Caco-2 (cell line): Measurements from ENCODE around the gene SDCCAG8. TPM values are rescaled to one million over a fixed set of nuclear protein-coding genes. Genes with fewer than 3 reads are reported as not detected.

ENCODE experiments used
- BruUV-seq: library from RNA; stranded (reverse); fragments of 400-500 nt; replicated peaks from 2 replicates; lab custom pipeline; 2021; lab: Mats Ljungman, UMichigan
- CTCF ChIA-PET: fragments of 300-600 bp; sonication (Branson Sonifier 250); formaldehyde crosslinking; loops from one replicate; lab custom pipeline; 2022; ENCODE audit warnings: antibody characterized with exemption; lab: Charles Lee
- POLR2A ChIA-PET: fragments of 300-600 bp; sonication (Branson Sonifier 250); formaldehyde crosslinking; loops from one replicate; lab custom pipeline; 2022; ENCODE audit warnings: antibody characterized with exemption; lab: Charles Lee
- DNase-seq, 2 experiments: peaks; one replicate each; pipeline versions ENCODE4 v3.0.0 to v3.0.0-alpha.2; 2020 to 2022
- H3K27me3 ChIP-seq: replicated peaks from 2 replicates; pipeline ENCODE4 v1.6.0; 2011; ENCODE audit warnings: low read length; ENCODE audit not compliant: control insufficient read depth, insufficient read depth
- H3K36me3 ChIP-seq: 2 replicates; pipeline ENCODE4 v1.5.1; 2011; ENCODE audit warnings: low read length; ENCODE audit not compliant: control insufficient read depth, insufficient read depth
- H3K4me1 ChIP-seq: fragments of 250-450 bp; sonication (Bioruptor Pico); 2 replicates; pipeline ENCODE4 v1.5.1; 2020; ENCODE audit warnings: mild to moderate bottlenecking
- H3K4me3 ChIP-seq: 2 replicates; pipeline ENCODE4 v1.5.1; 2011; ENCODE audit warnings: low read depth, mild to moderate bottlenecking, control low read depth, low read length
- H3K9me3 ChIP-seq: fragments of 250-450 bp; sonication (Bioruptor Pico); 2 replicates; pipeline ENCODE4 v1.5.1; 2020; ENCODE audit warnings: mild to moderate bottlenecking, moderate library complexity
- H3K27ac Mint-ChIP-seq: one replicate; pipeline ENCODE4 v1.8.0; 2022; ENCODE audit warnings: mixed read lengths; ENCODE audit not compliant: unreplicated experiment
- H3K27me3 Mint-ChIP-seq: one replicate; pipeline ENCODE4 v1.8.0; 2022; ENCODE audit warnings: mixed read lengths; ENCODE audit not compliant: insufficient read depth, unreplicated experiment
- H3K36me3 Mint-ChIP-seq: one replicate; pipeline ENCODE4 v1.8.0; 2022; ENCODE audit warnings: mild to moderate bottlenecking, mixed read lengths; ENCODE audit not compliant: insufficient read depth, unreplicated experiment
- H3K4me1 Mint-ChIP-seq: one replicate; pipeline ENCODE4 v1.8.0; 2022; ENCODE audit warnings: low read depth, mixed read lengths; ENCODE audit not compliant: unreplicated experiment
- H3K4me3 Mint-ChIP-seq: one replicate; pipeline ENCODE4 v1.8.0; 2022; ENCODE audit warnings: mild to moderate bottlenecking, moderate library complexity, mixed read lengths; ENCODE audit not compliant: unreplicated experiment
- H3K9me3 Mint-ChIP-seq: one replicate; pipeline ENCODE4 v1.8.0; 2022; ENCODE audit warnings: mixed read lengths; ENCODE audit not compliant: unreplicated experiment
- intact Hi-C: fragments of 100-400 bp; cut with micrococcal nuclease; formaldehyde crosslinking; loops from one replicate; pipeline ENCODE4 v1.10.0; 2022; ENCODE audit not compliant: unreplicated experiment
- total RNA-seq: library from RNA; stranded (reverse); gene quantifications from 2 replicates; pipeline ENCODE4 v1.2.3, GENCODE V29; 2022
- TF ChIP-seq, protein P1 (sequence below), 2 experiments: fragments of 200-600 bp in 1 of 2; IDR thresholded peaks; 1 replicate in 1 of 2; 2 replicates in 1 of 2; pipeline versions ENCODE4 v1.5.1 to v1.8.0; 2011 to 2022; ENCODE audit warnings: antibody characterized with exemption in 1 of 2, control low read depth in 1 of 2, inconsistent platforms in 1 of 2, low read depth in 1 of 2, low read length in 1 of 2, mild to moderate bottlenecking in 1 of 2, moderate library complexity in 1 of 2; ENCODE audit not compliant: insufficient read depth in 1 of 2, severe bottlenecking in 1 of 2, unreplicated experiment in 1 of 2

Gene SDCCAG8
- total RNA-seq, 1 experiment from 2014 or later, result 23.0 TPM

- Mint-ChIP-seq H3K36me3 (no peaks in the 10 kb centered on the region), H3K9me3 (peaks cover 10% of the 10 kb centered on the region), H3K4me1 (no peaks in the 10 kb centered on the region), H3K27ac (no peak overlapping the region), H3K27me3 (no peaks in the 10 kb centered on the region), H3K4me3 (no peak overlapping the region)
- Histone ChIP-seq H3K9me3 (no peaks in the 10 kb centered on the region), H3K4me1 (no peaks in the 10 kb centered on the region), H3K4me3 (no peak overlapping the region), H3K27me3 (no peaks in the 10 kb centered on the region), H3K36me3 (no peaks in the 10 kb centered on the region)
- DNase-seq, result peak in 1 of 2 experiments; percentile 11
- ChIA-PET POLR2A (no interaction called here), CTCF (no interaction called here)
- intact Hi-C loops, result no loop called here
- no TSS peak for BruUV-seq
- TF ChIP-seq, protein P1, sequence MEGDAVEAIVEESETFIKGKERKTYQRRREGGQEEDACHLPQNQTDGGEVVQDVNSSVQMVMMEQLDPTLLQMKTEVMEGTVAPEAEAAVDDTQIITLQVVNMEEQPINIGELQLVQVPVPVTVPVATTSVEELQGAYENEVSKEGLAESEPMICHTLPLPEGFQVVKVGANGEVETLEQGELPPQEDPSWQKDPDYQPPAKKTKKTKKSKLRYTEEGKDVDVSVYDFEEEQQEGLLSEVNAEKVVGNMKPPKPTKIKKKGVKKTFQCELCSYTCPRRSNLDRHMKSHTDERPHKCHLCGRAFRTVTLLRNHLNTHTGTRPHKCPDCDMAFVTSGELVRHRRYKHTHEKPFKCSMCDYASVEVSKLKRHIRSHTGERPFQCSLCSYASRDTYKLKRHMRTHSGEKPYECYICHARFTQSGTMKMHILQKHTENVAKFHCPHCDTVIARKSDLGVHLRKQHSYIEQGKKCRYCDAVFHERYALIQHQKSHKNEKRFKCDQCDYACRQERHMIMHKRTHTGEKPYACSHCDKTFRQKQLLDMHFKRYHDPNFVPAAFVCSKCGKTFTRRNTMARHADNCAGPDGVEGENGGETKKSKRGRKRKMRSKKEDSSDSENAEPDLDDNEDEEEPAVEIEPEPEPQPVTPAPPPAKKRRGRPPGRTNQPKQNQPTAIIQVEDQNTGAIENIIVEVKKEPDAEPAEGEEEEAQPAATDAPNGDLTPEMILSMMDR (IDR thresholded peaks at IDR 0.05; ENCODE audit: insufficient read depth in 1 of 2, low read depth in 1 of 2, low read length in 1 of 2, severe bottlenecking in 1 of 2, unreplicated experiment in 1 of 2), result peak in 1 of 2 experiments; percentile 8
Observed at GRCh38 chr1:243475966-243476365, 220.1 kb downstream of the SDCCAG8 start.

GRCh38 chr1:243477731-243478290, 222.0 kb downstream of the SDCCAG8 start:
- H3K9me3 Mint-ChIP-seq, result peaks cover 10% of the 10 kb centered on the region
- H3K4me1 Mint-ChIP-seq, result no peaks in the 10 kb centered on the region
- Histone ChIP-seq H3K9me3 (no peaks in the 10 kb centered on the region), H3K4me1 (no peaks in the 10 kb centered on the region), H3K27me3 (no peaks in the 10 kb centered on the region), H3K36me3 (no peaks in the 10 kb centered on the region), H3K4me3 (no peak overlapping the region)
- no peaks in the 10 kb centered on the region for H3K36me3 Mint-ChIP-seq
- no peak overlapping the region for H3K27ac Mint-ChIP-seq
- no peaks in the 10 kb centered on the region for H3K27me3 Mint-ChIP-seq
- no TSS peak for BruUV-seq
- ChIA-PET CTCF (interaction anchor here (0.6 kb wide), 1 partner anchor 42 kb away, joined by 3 read pairs; no protein-coding TSS in a partner anchor), POLR2A (no interaction called here)
- no peak overlapping the region for H3K4me3 Mint-ChIP-seq
- no peak for DNase-seq
- TF ChIP-seq, protein P1 (IDR thresholded peaks at IDR 0.05; ENCODE audit: insufficient read depth in 1 of 2, low read depth in 1 of 2, low read length in 1 of 2, severe bottlenecking in 1 of 2, unreplicated experiment in 1 of 2), result no peak
- intact Hi-C loops, result no loop called here

DNA sequence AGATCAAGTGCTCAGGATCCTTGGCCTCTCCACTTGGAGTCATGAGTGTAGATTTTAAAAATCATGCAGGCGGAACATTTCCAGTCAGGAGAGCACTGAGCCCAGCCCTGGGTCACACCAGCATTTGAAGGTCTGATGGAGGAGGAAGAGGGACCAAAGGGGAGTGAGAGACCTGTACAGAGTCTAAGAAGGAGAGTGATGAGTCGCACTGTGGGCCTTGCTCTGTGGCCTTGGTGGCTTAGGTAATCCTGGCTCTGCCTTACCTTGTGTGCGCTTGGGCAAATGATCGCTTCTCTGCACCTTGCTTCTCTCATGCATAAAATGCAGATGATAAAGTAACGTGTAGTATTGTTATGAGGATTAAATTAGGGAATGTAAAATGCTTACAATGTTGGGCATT, 225.3 kb downstream of the SDCCAG8 start:
- no peak overlapping the region for H3K27ac Mint-ChIP-seq
- intact Hi-C loops, result no loop called here
- H3K9me3 Mint-ChIP-seq, result peaks cover 10% of the 10 kb centered on the region
- Histone ChIP-seq H3K4me3 (no peak overlapping the region), H3K9me3 (no peaks in the 10 kb centered on the region), H3K36me3 (no peaks in the 10 kb centered on the region), H3K4me1 (no peaks in the 10 kb centered on the region), H3K27me3 (no peaks in the 10 kb centered on the region)
- TF ChIP-seq, protein P1 (IDR thresholded peaks at IDR 0.05; ENCODE audit: insufficient read depth in 1 of 2, low read depth in 1 of 2, low read length in 1 of 2, severe bottlenecking in 1 of 2, unreplicated experiment in 1 of 2), result no peak
- POLR2A ChIA-PET, result no interaction called here
- no peak overlapping the region for H3K4me3 Mint-ChIP-seq
- H3K36me3 Mint-ChIP-seq, result no peaks in the 10 kb centered on the region
- DNase-seq, result no peak
- CTCF ChIA-PET, result no interaction called here
- H3K27me3 Mint-ChIP-seq, result no peaks in the 10 kb centered on the region
- H3K4me1 Mint-ChIP-seq, result no peaks in the 10 kb centered on the region
- no TSS peak for BruUV-seq
